ENCODE results near the gene LSM4. TPM values are rescaled to one million over a fixed set of nuclear protein-coding genes. Genes with fewer than 3 reads are reported as not detected.
A peak's percentile ranks its signal among the peaks of the same experiment; 100 is the strongest.

Gene LSM4
- total RNA-seq, 1 donor from 2014 or later, result 59.2 TPM

DNA sequence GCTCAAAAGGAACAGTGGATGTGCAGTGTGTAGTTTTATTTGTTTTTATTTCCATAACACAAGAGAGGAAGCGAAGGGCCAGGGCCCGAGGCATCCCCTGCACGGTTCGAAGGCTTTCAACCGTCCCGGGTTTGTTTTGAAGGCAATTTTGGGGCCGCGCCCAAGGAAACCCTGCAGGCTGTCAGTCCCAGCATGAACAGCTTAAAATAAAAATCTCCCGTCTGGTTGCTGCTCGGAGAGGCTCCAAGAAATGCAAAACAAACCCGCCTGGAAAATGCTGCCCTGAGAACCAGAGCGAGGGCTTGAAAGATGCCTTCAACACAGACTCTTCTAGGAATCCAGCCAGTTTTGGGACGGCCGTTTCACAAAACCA, 16.0 kb downstream of the LSM4 start:
- intact Hi-C loops (cut with micrococcal nuclease), result no loop called here
- CTCF ChIA-PET, result interaction anchor here (0.6 to 4.4 kb wide), 6 partner anchors 10 to 84 kb away, joined by 3 to 37 read pairs (median 4); partner anchors contain the start of genes JUND and LSM4
- TF ChIP-seq, protein P1, sequence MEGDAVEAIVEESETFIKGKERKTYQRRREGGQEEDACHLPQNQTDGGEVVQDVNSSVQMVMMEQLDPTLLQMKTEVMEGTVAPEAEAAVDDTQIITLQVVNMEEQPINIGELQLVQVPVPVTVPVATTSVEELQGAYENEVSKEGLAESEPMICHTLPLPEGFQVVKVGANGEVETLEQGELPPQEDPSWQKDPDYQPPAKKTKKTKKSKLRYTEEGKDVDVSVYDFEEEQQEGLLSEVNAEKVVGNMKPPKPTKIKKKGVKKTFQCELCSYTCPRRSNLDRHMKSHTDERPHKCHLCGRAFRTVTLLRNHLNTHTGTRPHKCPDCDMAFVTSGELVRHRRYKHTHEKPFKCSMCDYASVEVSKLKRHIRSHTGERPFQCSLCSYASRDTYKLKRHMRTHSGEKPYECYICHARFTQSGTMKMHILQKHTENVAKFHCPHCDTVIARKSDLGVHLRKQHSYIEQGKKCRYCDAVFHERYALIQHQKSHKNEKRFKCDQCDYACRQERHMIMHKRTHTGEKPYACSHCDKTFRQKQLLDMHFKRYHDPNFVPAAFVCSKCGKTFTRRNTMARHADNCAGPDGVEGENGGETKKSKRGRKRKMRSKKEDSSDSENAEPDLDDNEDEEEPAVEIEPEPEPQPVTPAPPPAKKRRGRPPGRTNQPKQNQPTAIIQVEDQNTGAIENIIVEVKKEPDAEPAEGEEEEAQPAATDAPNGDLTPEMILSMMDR (IDR thresholded peaks at IDR 0.05), result no peak
- Mint-ChIP-seq H3K27me3 (no peaks in the 10 kb centered on the region), H3K4me1 (peaks cover 50% of the 10 kb centered on the region), H3K9me3 (no peaks in the 10 kb centered on the region), H3K4me3 (peak overlapping the region; percentile 61), H3K27ac (peak overlapping the region; percentile 95), H3K36me3 (ENCODE audit: low read depth) (peaks cover 31% of the 10 kb centered on the region)
- DNase-seq (no peak), ATAC-seq (ENCODE audit: low read depth) (peak; percentile 4)
- POLR2A ChIA-PET, result interaction anchor here (0.5 to 3.2 kb wide), 12 partner anchors 8 to 203 kb away, joined by 3 to 176 read pairs (median 5); partner anchors contain the start of genes IQCN, JUND and LSM4

DNA sequence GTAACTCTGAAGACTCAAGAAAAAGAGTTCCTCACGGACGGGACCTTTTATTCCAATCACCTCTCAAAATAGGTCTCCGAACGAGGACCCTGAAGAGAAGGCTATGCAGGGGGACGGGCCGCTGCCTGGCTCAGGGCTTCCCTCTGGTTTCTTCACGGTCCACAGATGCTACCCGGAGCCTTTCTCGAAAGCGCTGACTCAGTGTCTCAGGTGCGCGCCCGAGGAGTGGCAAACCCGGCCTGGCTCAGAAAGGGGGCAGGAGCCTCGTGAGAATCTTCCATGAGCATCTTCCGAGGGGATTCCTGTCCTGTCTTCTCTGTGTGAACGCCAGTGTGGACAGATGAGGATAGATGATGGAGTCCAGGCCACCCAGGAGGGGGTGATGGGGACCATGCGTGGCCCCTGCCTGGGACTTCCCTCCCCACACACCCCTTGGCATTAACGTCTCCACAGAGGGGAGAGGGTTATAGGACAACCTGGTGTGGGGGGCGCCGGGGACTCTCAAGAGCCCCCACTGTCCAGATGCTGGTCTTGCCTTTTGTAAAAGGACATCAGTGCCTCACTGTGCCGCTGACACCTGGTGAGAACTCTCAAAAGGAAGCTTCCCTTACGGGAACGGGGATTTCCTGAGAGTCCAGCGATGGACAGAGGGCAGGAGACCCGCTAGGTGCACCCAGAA, 16.5 kb downstream of the LSM4 start:
- TF ChIP-seq, protein P1 (IDR thresholded peaks at IDR 0.05), result no peak
- ChIA-PET CTCF (interaction anchor here (0.6 to 5.2 kb wide), 6 partner anchors 13 to 84 kb away, joined by 3 to 100 read pairs (median 5); partner anchors contain the start of genes JUND and LSM4), POLR2A (interaction anchor here (0.5 to 6.8 kb wide), 17 partner anchors 8 to 202 kb away, joined by 3 to 669 read pairs (median 8); partner anchors contain the start of genes IQCN, JUND and LSM4)
- Mint-ChIP-seq H3K36me3 (ENCODE audit: low read depth) (peaks cover 28% of the 10 kb centered on the region), H3K4me1 (peaks cover 54% of the 10 kb centered on the region), H3K27ac (peak overlapping the region; percentile 95), H3K4me3 (peak overlapping the region; percentile 61), H3K9me3 (no peaks in the 10 kb centered on the region), H3K27me3 (no peaks in the 10 kb centered on the region)
- intact Hi-C loops (cut with micrococcal nuclease), result no loop called here
- ATAC-seq (ENCODE audit: low read depth) (no peak), DNase-seq (no peak)

DNA sequence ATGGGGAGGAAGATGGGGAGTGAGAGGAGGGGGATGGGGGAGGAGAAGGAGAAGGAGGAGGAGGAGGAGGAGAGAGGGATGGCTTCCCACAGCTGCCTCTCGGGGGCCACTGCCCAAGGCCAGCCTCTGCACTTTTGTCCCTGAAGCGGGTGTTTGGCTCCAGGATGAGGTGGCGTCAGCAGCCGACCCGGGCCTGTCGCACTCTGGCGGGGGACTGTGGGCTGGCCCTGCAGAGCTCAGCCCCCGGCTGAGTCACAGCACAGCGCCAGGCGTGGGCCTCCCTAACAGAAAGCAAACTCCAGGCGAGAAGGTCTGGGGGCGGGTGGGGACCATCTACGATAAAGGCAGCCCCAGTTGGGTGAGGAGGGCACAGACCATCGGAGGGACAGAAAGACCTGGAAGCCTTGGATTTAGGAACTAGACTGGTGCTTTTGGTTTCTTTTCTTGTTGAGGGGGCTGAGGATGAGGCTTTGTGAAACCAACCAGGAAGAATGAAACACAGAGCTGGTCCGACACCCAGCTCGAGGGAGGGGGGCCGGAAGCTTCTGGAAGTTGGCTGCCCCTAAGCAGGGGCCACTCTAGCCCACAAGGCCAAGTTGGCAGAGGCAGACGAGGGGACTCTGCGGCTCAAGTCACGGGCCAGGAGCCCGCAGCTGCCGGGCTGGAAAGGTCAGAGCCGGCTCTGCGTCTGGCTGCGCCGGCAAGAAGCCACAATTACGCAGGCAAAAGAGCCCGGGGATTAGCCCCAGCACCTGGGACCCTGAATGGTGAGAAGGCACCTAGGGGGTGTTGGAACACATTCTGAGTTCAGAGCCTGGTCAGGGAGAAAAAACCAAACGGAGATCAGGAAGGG, 18.2 kb downstream of the LSM4 start:
- POLR2A ChIA-PET, result interaction anchor here (0.5 to 6.8 kb wide), 25 partner anchors 8 to 283 kb away, joined by 3 to 669 read pairs (median 5); partner anchors contain the start of genes JUND, LRRC25, LSM4 and MPV17L2
- H3K36me3 Mint-ChIP-seq (ENCODE audit: low read depth), result peaks cover 16% of the 10 kb centered on the region
- H3K27me3 Mint-ChIP-seq, result no peaks in the 10 kb centered on the region
- peak overlapping the region; percentile 85 for H3K4me3 Mint-ChIP-seq
- ATAC-seq (ENCODE audit: low read depth), result peak; percentile 73
- H3K4me1 Mint-ChIP-seq, result peaks cover 54% of the 10 kb centered on the region
- intact Hi-C loops (cut with micrococcal nuclease), result loop anchor here (1.0 kb wide), 5 partner anchors 10 to 23 kb away; partner anchors contain the start of genes JUND and LSM4
- CTCF ChIA-PET, result interaction anchor here (0.5 to 5.2 kb wide), 8 partner anchors 12 to 107 kb away, joined by 3 to 100 read pairs (median 4); partner anchors contain the start of genes JUND and LSM4
- TF ChIP-seq, protein P1 (IDR thresholded peaks at IDR 0.05), result no peak
- H3K27ac Mint-ChIP-seq, result peak overlapping the region; percentile 95
- peak; percentile 74 for DNase-seq
- H3K9me3 Mint-ChIP-seq, result no peaks in the 10 kb centered on the region

DNA sequence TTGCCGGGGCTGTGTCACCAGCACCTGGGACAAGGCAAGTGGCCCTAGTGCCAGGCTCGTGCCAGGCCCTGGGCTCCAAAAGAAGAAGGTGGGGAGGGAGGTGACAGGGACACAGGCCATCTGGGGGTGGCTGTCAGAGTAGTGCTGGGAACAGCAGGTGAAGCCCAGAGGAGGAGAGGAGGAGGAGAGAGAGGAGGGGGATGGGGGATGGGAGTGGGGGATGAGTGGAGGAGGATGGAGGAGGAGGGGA, 18.7 kb downstream of the LSM4 start:
- TF ChIP-seq, protein P1 (IDR thresholded peaks at IDR 0.05), result no peak
- H3K27me3 Mint-ChIP-seq, result no peaks in the 10 kb centered on the region
- DNase-seq, result no peak
- no peak for ATAC-seq (ENCODE audit: low read depth)
- CTCF ChIA-PET, result interaction anchor here (0.5 to 5.2 kb wide), 6 partner anchors 12 to 107 kb away, joined by 3 to 100 read pairs (median 4); partner anchors contain the start of genes JUND and LSM4
- H3K27ac Mint-ChIP-seq, result peak overlapping the region; percentile 95
- peak overlapping the region; percentile 85 for H3K4me3 Mint-ChIP-seq
- H3K9me3 Mint-ChIP-seq, result no peaks in the 10 kb centered on the region
- intact Hi-C loops (cut with micrococcal nuclease), result loop anchor here (1.0 kb wide), 1 partner anchor 10 kb away; no protein-coding TSS in a partner anchor
- POLR2A ChIA-PET, result interaction anchor here (0.6 to 6.8 kb wide), 18 partner anchors 8 to 283 kb away, joined by 3 to 669 read pairs (median 6); partner anchors contain the start of genes JUND, LSM4 and RAB3A
- peaks cover 54% of the 10 kb centered on the region for H3K4me1 Mint-ChIP-seq
- peaks cover 15% of the 10 kb centered on the region for H3K36me3 Mint-ChIP-seq (ENCODE audit: low read depth)

Data from activated B cell treated with CpG ODN at 0.5 μM for 24 hours (primary cell).